Measurements from ENCODE around the gene ACAP2. TPM values are rescaled to one million over a fixed set of nuclear protein-coding genes. Genes with fewer than 3 reads are reported as not detected.

The ACAP2 gene
- polyA plus RNA-seq, 3 donors, result 41.5 to 96.5 (median 71.6) TPM

- intact Hi-C loops (cut with micrococcal nuclease), result loop anchor here in 1 of 2 donors (10.0 kb wide), 1 partner anchor 151 kb away; no protein-coding TSS in a partner anchor
- Histone ChIP-seq H3K79me2 (ENCODE audit: insufficient read depth, low read length) (peaks cover 9% of the 10 kb centered on the region), H3K9ac (ENCODE audit: insufficient read depth, low read length, poor library complexity, severe bottlenecking) (no peak overlapping the region), H3K4me2 (replicated peaks; ENCODE audit: extremely low read depth, low read length, poor library complexity, severe bottlenecking) (no peak overlapping the region), H3K36me3 (replicated peaks in 1 of 2; ENCODE audit: control insufficient read depth in 1 of 2, insufficient read depth in 2 of 2, low read length in 2 of 2) (peaks cover 0 to 7% of the 10 kb centered on the region in 2 donors), H3K4me3 (replicated peaks in 1 of 3; ENCODE audit: low read depth in 2 of 3, low read length in 3 of 3) (no peak overlapping the region), H3K4me1 (ENCODE audit: control insufficient read depth in 1 of 2, insufficient read depth in 2 of 2, low read length in 2 of 2) (peaks cover 15 to 17% of the 10 kb centered on the region in 2 donors), H4K20me1 (ENCODE audit: insufficient read depth, low read length) (peaks cover 4% of the 10 kb centered on the region), H3K27ac (ENCODE audit: low read depth in 1 of 2, low read length in 2 of 2) (no peak overlapping the region), H3K9me3 (replicated peaks in 1 of 2; ENCODE audit: control insufficient read depth in 1 of 2, insufficient read depth in 1 of 2, low read length in 2 of 2) (no peaks in the 10 kb centered on the region), H3K27me3 (ENCODE audit: control insufficient read depth in 2 of 2, insufficient read depth in 2 of 2, low read length in 2 of 2) (no peaks in the 10 kb centered on the region), H2AFZ (ENCODE audit: insufficient read depth, low read depth, low read length, poor library complexity, severe bottlenecking) (no peak overlapping the region)
- WGBS (ENCODE audit: insufficient coverage), result 94% methylated on average over 20 of the region's 22 CpGs
- no peak overlapping the region for H3K27ac Mint-ChIP-seq
- no peak overlapping the region for H3K4me3 Mint-ChIP-seq
- no peak for DNase-seq
- H3K36me3 Mint-ChIP-seq, result peaks cover 9 to 12% of the 10 kb centered on the region in 2 donors
- peaks cover 16% of the 10 kb centered on the region for H3K4me1 Mint-ChIP-seq
- peaks cover 0 to 5% (median 2%) of the 10 kb centered on the region in 3 donors for H3K27me3 Mint-ChIP-seq (ENCODE audit: low read depth in 3 of 3)
- no peak for TF ChIP-seq CTCF (IDR thresholded peaks at IDR 0.05)
- H3K9me3 Mint-ChIP-seq, result no peaks in the 10 kb centered on the region
These were observed 187.0 kb downstream of the ACAP2 start for GRCh38 chr3:195255571-195256501.

GRCh38 chr3:195255176-195255500 is 187.7 kb downstream of the ACAP2 start:
- intact Hi-C loops (cut with micrococcal nuclease), result loop anchor here in 1 of 2 donors (10.0 kb wide), 1 partner anchor 150 kb away; no protein-coding TSS in a partner anchor
- no peak for TF ChIP-seq CTCF (IDR thresholded peaks at IDR 0.05)
- Histone ChIP-seq H2AFZ (ENCODE audit: insufficient read depth, low read depth, low read length, poor library complexity, severe bottlenecking) (no peak overlapping the region), H3K9ac (ENCODE audit: insufficient read depth, low read length, poor library complexity, severe bottlenecking) (no peak overlapping the region), H3K79me2 (ENCODE audit: insufficient read depth, low read length) (peaks cover 9% of the 10 kb centered on the region), H4K20me1 (ENCODE audit: insufficient read depth, low read length) (peaks cover 4% of the 10 kb centered on the region), H3K36me3 (replicated peaks in 1 of 2; ENCODE audit: control insufficient read depth in 1 of 2, insufficient read depth in 2 of 2, low read length in 2 of 2) (peaks cover 0 to 7% of the 10 kb centered on the region in 2 donors), H3K4me1 (ENCODE audit: control insufficient read depth in 1 of 2, insufficient read depth in 2 of 2, low read length in 2 of 2) (peaks cover 8 to 10% of the 10 kb centered on the region in 2 donors), H3K4me2 (replicated peaks; ENCODE audit: extremely low read depth, low read length, poor library complexity, severe bottlenecking) (no peak overlapping the region), H3K27me3 (ENCODE audit: control insufficient read depth in 2 of 2, insufficient read depth in 2 of 2, low read length in 2 of 2) (no peaks in the 10 kb centered on the region), H3K4me3 (replicated peaks in 1 of 3; ENCODE audit: low read depth in 2 of 3, low read length in 3 of 3) (no peak overlapping the region), H3K27ac (ENCODE audit: low read depth in 1 of 2, low read length in 2 of 2) (no peak overlapping the region), H3K9me3 (replicated peaks in 1 of 2; ENCODE audit: control insufficient read depth in 1 of 2, insufficient read depth in 1 of 2, low read length in 2 of 2) (no peaks in the 10 kb centered on the region)
- H3K4me1 Mint-ChIP-seq, result peaks cover 16% of the 10 kb centered on the region
- WGBS (ENCODE audit: insufficient coverage), result 99% methylated on average over 13 of the region's 13 CpGs
- H3K27me3 Mint-ChIP-seq (ENCODE audit: low read depth in 3 of 3), result peaks cover 0 to 5% (median 3%) of the 10 kb centered on the region in 3 donors
- no peak for DNase-seq
- peaks cover 9 to 12% of the 10 kb centered on the region in 2 donors for H3K36me3 Mint-ChIP-seq
- no peaks in the 10 kb centered on the region for H3K9me3 Mint-ChIP-seq
- no peak overlapping the region for H3K4me3 Mint-ChIP-seq
- no peak overlapping the region for H3K27ac Mint-ChIP-seq
